ENCODE results near the gene SLITRK3. TPM values are rescaled to one million over a fixed set of nuclear protein-coding genes. Genes with fewer than 3 reads are reported as not detected.

SLITRK3 gene
- polyA plus RNA-seq, 2 of the 4 experiments (the other 2 are of a cell fraction), result not detected

DNA sequence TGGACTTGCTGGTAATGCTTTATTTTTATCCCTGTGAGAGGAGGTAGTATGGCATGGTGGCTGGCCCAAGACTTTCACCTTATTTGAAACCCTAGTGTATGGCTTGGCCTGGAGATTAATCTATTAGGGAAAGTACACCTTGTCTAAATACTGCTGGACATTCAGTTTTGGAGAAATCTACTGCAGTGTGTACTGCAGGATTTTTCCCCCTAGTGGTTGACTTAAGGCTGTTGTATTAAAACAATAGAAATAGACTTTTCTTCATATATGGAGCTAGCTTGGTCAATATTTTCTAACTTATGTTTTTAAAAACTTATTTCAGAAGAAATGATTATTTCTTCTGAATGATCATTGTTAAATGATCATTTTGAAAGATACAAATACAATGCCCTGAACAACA, 13.9 kb upstream of the SLITRK3 start:
- Histone ChIP-seq H3K4me2 (no peak overlapping the region), H3K27ac (no peak overlapping the region), H3K4me3 (no peak overlapping the region), H3K4me1 (no peaks in the 10 kb centered on the region), H3K9me3 (no peaks in the 10 kb centered on the region)
- CTCF ChIA-PET, result no interaction called here
- POLR2A ChIA-PET, result no interaction called here
- peak in 1 of 2 experiments; percentile 62; a peak in 2 of 6 replicates for ATAC-seq
- FAIRE-seq, result no peak
- TF ChIP-seq ZFP36 (IDR thresholded peaks at IDR 0.05; ENCODE audit: borderline replicate concordance, partially characterized antibody), result no peak
- no peak for TF ChIP-seq POLR2A (IDR thresholded peaks at IDR 0.05; ENCODE audit: low read length)
- TF ChIP-seq NR3C1 (IDR thresholded peaks at IDR 0.05), result no peak
- TF ChIP-seq HOXB5 (CRISPR knock-in tag; IDR thresholded peaks at IDR 0.05), result no peak
- TF ChIP-seq USF2 (IDR thresholded peaks at IDR 0.05), result no peak
- no peak for TF ChIP-seq CTCF (IDR thresholded peaks at IDR 0.05)
- no peak for TF ChIP-seq NFE2L2 (conservative IDR thresholded peaks at IDR 0.05; ENCODE audit: low read length)
- TF ChIP-seq POLR2AphosphoS2 (conservative IDR thresholded peaks at IDR 0.05; ENCODE audit: low read length), result no peak
- TF ChIP-seq NPAS2 (CRISPR knock-in tag; IDR thresholded peaks at IDR 0.05; ENCODE audit: borderline replicate concordance), result no peak
- TF ChIP-seq HOXB13 (CRISPR knock-in tag; IDR thresholded peaks at IDR 0.05; ENCODE audit: low read depth), result no peak
- no peak for TF ChIP-seq ZC3H11A (IDR thresholded peaks at IDR 0.05)
- no peak for TF ChIP-seq ATOH8 (CRISPR knock-in tag; IDR thresholded peaks at IDR 0.05; ENCODE audit: low read depth)
- TF ChIP-seq TP53 (CRISPR knock-in tag; IDR thresholded peaks at IDR 0.05), result no peak
- TF ChIP-seq RAD21 (conservative IDR thresholded peaks at IDR 0.05 in 1 of 2, IDR thresholded peaks at IDR 0.05 in 1 of 2), result no peak
- DNase-seq (ENCODE audit: low read depth in 1 of 2, low spot score in 1 of 2), result no peak

DNA sequence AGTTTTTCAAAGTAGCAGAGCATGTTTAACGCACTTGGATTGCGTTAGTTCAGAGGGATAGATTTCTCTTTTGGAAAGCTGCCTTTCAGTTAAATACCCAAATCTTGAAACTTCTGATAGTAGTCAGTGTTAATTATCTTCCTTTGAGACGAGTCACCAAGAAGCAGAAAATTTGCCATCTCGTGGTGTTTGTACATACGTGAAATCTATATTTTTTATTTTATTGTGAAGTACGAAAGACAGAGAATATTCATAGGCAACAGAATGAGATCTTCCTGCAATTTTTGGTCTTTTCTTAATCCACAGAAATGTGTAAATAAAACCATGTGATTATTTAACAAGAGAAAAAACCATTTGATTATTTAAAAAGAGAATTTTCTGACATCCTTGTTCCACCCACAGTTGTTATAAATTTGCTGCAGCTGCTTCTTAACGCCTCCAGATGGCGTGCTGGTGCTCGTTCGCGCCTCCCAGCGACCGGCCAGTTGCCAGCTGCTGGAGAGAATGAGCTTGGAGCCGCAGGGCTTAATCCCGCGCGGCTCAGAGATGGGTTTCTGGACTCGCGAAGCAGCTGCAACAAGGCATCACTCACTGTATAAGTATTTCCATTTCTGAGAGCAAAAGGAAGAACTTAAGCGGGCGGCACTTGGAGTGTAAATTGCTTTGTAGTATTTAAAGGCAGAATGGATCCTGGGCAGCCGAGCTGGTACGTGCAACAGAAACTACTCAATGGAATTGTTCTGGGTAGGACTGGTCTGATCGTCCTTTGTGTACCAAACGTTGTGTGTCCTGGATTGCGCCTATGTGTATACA, 10.5 kb upstream of the SLITRK3 start:
- H3K4me1 ChIP-seq, result no peaks in the 10 kb centered on the region
- ATAC-seq, result peak; percentile 90 to 98
- DNase-seq (ENCODE audit: low read depth in 1 of 2, low spot score in 1 of 2), result peak; percentile 53 to 80
- H3K4me3 ChIP-seq, result peak overlapping the region; percentile 42
- WGBS (ENCODE audit: missing lambda C conversion rate), result 17% methylated on average over 26 of the region's 26 CpGs
- peak; percentile 54 for FAIRE-seq
- ChIA-PET CTCF (interaction anchor here (0.5 to 2.1 kb wide), 5 partner anchors 12 to 54 kb away, joined by 3 to 10 read pairs (median 5); no protein-coding TSS in a partner anchor), POLR2A (no interaction called here)
- no peak overlapping the region for H3K27ac ChIP-seq
- peak overlapping the region; percentile 86 for H3K4me2 ChIP-seq
- no peaks in the 10 kb centered on the region for H3K9me3 ChIP-seq
- TF ChIP-seq USF2 (IDR thresholded peaks at IDR 0.05) (no peak), E2F6 (IDR thresholded peaks at IDR 0.05; ENCODE audit: borderline replicate concordance, low read depth) (peak; percentile 62; the same call in 1 of the 2 replicates), EP300 (IDR thresholded peaks at IDR 0.05) (no peak), KDM5A (IDR thresholded peaks at IDR 0.05) (no peak), CHD2 (IDR thresholded peaks at IDR 0.05; ENCODE audit: low read length, partially characterized antibody) (no peak), TFCP2L1 (CRISPR knock-in tag; IDR thresholded peaks at IDR 0.05) (no peak), HES2 (IDR thresholded peaks at IDR 0.05) (no peak), SMC3 (IDR thresholded peaks at IDR 0.05) (peak; percentile 82), GATA3 (IDR thresholded peaks at IDR 0.05; ENCODE audit: borderline replicate concordance) (no peak), ELK1 (IDR thresholded peaks at IDR 0.05; ENCODE audit: low read depth, low read length) (no peak)
- TF ChIP-seq, protein P1, sequence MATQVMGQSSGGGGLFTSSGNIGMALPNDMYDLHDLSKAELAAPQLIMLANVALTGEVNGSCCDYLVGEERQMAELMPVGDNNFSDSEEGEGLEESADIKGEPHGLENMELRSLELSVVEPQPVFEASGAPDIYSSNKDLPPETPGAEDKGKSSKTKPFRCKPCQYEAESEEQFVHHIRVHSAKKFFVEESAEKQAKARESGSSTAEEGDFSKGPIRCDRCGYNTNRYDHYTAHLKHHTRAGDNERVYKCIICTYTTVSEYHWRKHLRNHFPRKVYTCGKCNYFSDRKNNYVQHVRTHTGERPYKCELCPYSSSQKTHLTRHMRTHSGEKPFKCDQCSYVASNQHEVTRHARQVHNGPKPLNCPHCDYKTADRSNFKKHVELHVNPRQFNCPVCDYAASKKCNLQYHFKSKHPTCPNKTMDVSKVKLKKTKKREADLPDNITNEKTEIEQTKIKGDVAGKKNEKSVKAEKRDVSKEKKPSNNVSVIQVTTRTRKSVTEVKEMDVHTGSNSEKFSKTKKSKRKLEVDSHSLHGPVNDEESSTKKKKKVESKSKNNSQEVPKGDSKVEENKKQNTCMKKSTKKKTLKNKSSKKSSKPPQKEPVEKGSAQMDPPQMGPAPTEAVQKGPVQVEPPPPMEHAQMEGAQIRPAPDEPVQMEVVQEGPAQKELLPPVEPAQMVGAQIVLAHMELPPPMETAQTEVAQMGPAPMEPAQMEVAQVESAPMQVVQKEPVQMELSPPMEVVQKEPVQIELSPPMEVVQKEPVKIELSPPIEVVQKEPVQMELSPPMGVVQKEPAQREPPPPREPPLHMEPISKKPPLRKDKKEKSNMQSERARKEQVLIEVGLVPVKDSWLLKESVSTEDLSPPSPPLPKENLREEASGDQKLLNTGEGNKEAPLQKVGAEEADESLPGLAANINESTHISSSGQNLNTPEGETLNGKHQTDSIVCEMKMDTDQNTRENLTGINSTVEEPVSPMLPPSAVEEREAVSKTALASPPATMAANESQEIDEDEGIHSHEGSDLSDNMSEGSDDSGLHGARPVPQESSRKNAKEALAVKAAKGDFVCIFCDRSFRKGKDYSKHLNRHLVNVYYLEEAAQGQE (IDR thresholded peaks at IDR 0.05), result no peak
- TF ChIP-seq, protein P2, sequence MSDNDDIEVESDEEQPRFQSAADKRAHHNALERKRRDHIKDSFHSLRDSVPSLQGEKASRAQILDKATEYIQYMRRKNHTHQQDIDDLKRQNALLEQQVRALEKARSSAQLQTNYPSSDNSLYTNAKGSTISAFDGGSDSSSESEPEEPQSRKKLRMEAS (IDR thresholded peaks at IDR 0.05), result 0 out of 2 replicates have a peak, but pooled peaks have one; percentile 20
